ENCODE results near the gene SLC12A8.

The SLC12A8 gene

GRCh38 chr3:125067225-125067624 is 145.3 kb downstream of the SLC12A8 start:
- no peaks in the 10 kb centered on the region for H3K36me3 ChIP-seq (replicated peaks in 1 of 2; ENCODE audit: control insufficient read depth in 2 of 2, insufficient read depth in 2 of 2, low read length in 2 of 2)
- no peak overlapping the region for H3K4me2 ChIP-seq (ENCODE audit: insufficient read depth, low read length, poor library complexity, severe bottlenecking)
- H4K8ac ChIP-seq (ENCODE audit: low read depth, low read length) = no peak overlapping the region
- H2BK5ac ChIP-seq (ENCODE audit: low read length) = no peak overlapping the region
- no CpG with 5 or more reads among the region's 3 CpGs for WGBS, 2 donors (ENCODE audit: extremely low coverage in 2 of 2, insufficient read length in 2 of 2, insufficient replicate concordance in 1 of 2)
- H2BK15ac ChIP-seq (ENCODE audit: low read length) = no peak overlapping the region
- H2AFZ ChIP-seq (ENCODE audit: low read length) = no peak overlapping the region
- H3K23ac ChIP-seq (ENCODE audit: low read depth, low read length, poor library complexity) = no peak overlapping the region
- no peak for DNase-seq (ENCODE audit: low spot score)
- H4K91ac ChIP-seq (ENCODE audit: low read depth, low read length, poor library complexity) = no peak overlapping the region
- no peak overlapping the region for H2AK5ac ChIP-seq (ENCODE audit: low read depth, low read length)
- H3K9ac ChIP-seq (ENCODE audit: low read depth, low read length, poor library complexity) = no peak overlapping the region
- no peak overlapping the region for H2BK12ac ChIP-seq (ENCODE audit: low read length)
- H3K27me3 ChIP-seq (ENCODE audit: control insufficient read depth in 3 of 3, insufficient read depth in 3 of 3, low read depth in 1 of 3, low read length in 3 of 3) = no peaks in the 10 kb centered on the region
- H3K79me1 ChIP-seq (ENCODE audit: low read depth, low read length) = no peaks in the 10 kb centered on the region
- peaks cover 0 to 5% of the 10 kb centered on the region in 2 donors for H3K9me3 ChIP-seq (replicated peaks in 1 of 2; ENCODE audit: control insufficient read depth in 2 of 2, insufficient read depth in 1 of 2, low read depth in 1 of 2, low read length in 2 of 2)
- no peak overlapping the region for H3K4ac ChIP-seq (ENCODE audit: low read length)
- no peak overlapping the region for H3K18ac ChIP-seq (ENCODE audit: low read length)
- H3K4me1 ChIP-seq (ENCODE audit: control insufficient read depth in 2 of 2, insufficient read depth in 1 of 2, low read depth in 1 of 2, low read length in 2 of 2) = peaks cover 5% of the 10 kb centered on the region in 2 donors
- no peak overlapping the region for H3K14ac ChIP-seq (ENCODE audit: low read length)
- H2BK120ac ChIP-seq (ENCODE audit: low read depth, low read length) = no peak overlapping the region
- no peak overlapping the region for H3K4me3 ChIP-seq (ENCODE audit: low read length in 2 of 2)
- no peak overlapping the region for H3K27ac ChIP-seq (replicated peaks; ENCODE audit: low read length)

GRCh38 chr3:125062904-125063618 is 149.5 kb downstream of the SLC12A8 start:
- H3K4me3 ChIP-seq (ENCODE audit: low read length in 2 of 2) = no peak overlapping the region
- H3K79me1 ChIP-seq (ENCODE audit: low read depth, low read length) = no peaks in the 10 kb centered on the region
- no peak overlapping the region for H2BK120ac ChIP-seq (ENCODE audit: low read depth, low read length)
- no peak overlapping the region for H3K23ac ChIP-seq (ENCODE audit: low read depth, low read length, poor library complexity)
- H2BK15ac ChIP-seq (ENCODE audit: low read length) = no peak overlapping the region
- H3K27ac ChIP-seq (replicated peaks; ENCODE audit: low read length) = no peak overlapping the region
- no peak overlapping the region for H3K4me2 ChIP-seq (ENCODE audit: insufficient read depth, low read length, poor library complexity, severe bottlenecking)
- no peak overlapping the region for H3K9ac ChIP-seq (ENCODE audit: low read depth, low read length, poor library complexity)
- H2BK12ac ChIP-seq (ENCODE audit: low read length) = no peak overlapping the region
- H3K36me3 ChIP-seq (replicated peaks in 1 of 2; ENCODE audit: control insufficient read depth in 2 of 2, insufficient read depth in 2 of 2, low read length in 2 of 2) = no peaks in the 10 kb centered on the region
- no peak overlapping the region for H3K18ac ChIP-seq (ENCODE audit: low read length)
- peaks cover 8 to 9% of the 10 kb centered on the region in 2 donors for H3K4me1 ChIP-seq (ENCODE audit: control insufficient read depth in 2 of 2, insufficient read depth in 1 of 2, low read depth in 1 of 2, low read length in 2 of 2)
- DNase-seq (ENCODE audit: low spot score) = no peak
- H4K91ac ChIP-seq (ENCODE audit: low read depth, low read length, poor library complexity) = no peak overlapping the region
- no peak overlapping the region for H3K14ac ChIP-seq (ENCODE audit: low read length)
- H4K8ac ChIP-seq (ENCODE audit: low read depth, low read length) = no peak overlapping the region
- WGBS, 2 donors (ENCODE audit: extremely low coverage in 2 of 2, insufficient read length in 2 of 2, insufficient replicate concordance in 1 of 2) = no CpG with 5 or more reads among the region's 7 CpGs
- H2AFZ ChIP-seq (ENCODE audit: low read length) = no peak overlapping the region
- H2AK5ac ChIP-seq (ENCODE audit: low read depth, low read length) = no peak overlapping the region
- H3K4ac ChIP-seq (ENCODE audit: low read length) = no peak overlapping the region
- peaks cover 0 to 9% (median 0%) of the 10 kb centered on the region in 3 experiments for H3K27me3 ChIP-seq (ENCODE audit: control insufficient read depth in 3 of 3, insufficient read depth in 3 of 3, low read depth in 1 of 3, low read length in 3 of 3)
- peaks cover 0 to 5% of the 10 kb centered on the region in 2 donors for H3K9me3 ChIP-seq (replicated peaks in 1 of 2; ENCODE audit: control insufficient read depth in 2 of 2, insufficient read depth in 1 of 2, low read depth in 1 of 2, low read length in 2 of 2)
- H2BK5ac ChIP-seq (ENCODE audit: low read length) = no peak overlapping the region

GRCh38 chr3:125061646-125062045 is 150.9 kb downstream of the SLC12A8 start:
- Histone ChIP-seq H3K9ac (ENCODE audit: low read depth, low read length, poor library complexity) (no peak overlapping the region), H2BK120ac (ENCODE audit: low read depth, low read length) (no peak overlapping the region), H2AK5ac (ENCODE audit: low read depth, low read length) (no peak overlapping the region), H4K91ac (ENCODE audit: low read depth, low read length, poor library complexity) (no peak overlapping the region), H3K18ac (ENCODE audit: low read length) (no peak overlapping the region), H3K4me1 (ENCODE audit: control insufficient read depth in 2 of 2, insufficient read depth in 1 of 2, low read depth in 1 of 2, low read length in 2 of 2) (peaks cover 8 to 10% of the 10 kb centered on the region in 2 donors), H3K36me3 (replicated peaks in 1 of 2; ENCODE audit: control insufficient read depth in 2 of 2, insufficient read depth in 2 of 2, low read length in 2 of 2) (no peaks in the 10 kb centered on the region), H3K4ac (ENCODE audit: low read length) (no peak overlapping the region), H3K4me2 (ENCODE audit: insufficient read depth, low read length, poor library complexity, severe bottlenecking) (no peak overlapping the region), H3K27me3 (ENCODE audit: control insufficient read depth in 3 of 3, insufficient read depth in 3 of 3, low read depth in 1 of 3, low read length in 3 of 3) (peaks cover 0 to 14% (median 6%) of the 10 kb centered on the region in 3 experiments), H3K23ac (ENCODE audit: low read depth, low read length, poor library complexity) (no peak overlapping the region), H2AFZ (ENCODE audit: low read length) (peak overlapping the region; percentile 48), H3K79me1 (ENCODE audit: low read depth, low read length) (no peaks in the 10 kb centered on the region), H2BK5ac (ENCODE audit: low read length) (no peak overlapping the region), H3K4me3 (ENCODE audit: low read length in 2 of 2) (no peak overlapping the region), H2BK15ac (ENCODE audit: low read length) (no peak overlapping the region), H3K27ac (replicated peaks; ENCODE audit: low read length) (no peak overlapping the region), H4K8ac (ENCODE audit: low read depth, low read length) (no peak overlapping the region), H3K14ac (ENCODE audit: low read length) (no peak overlapping the region), H2BK12ac (ENCODE audit: low read length) (no peak overlapping the region), H3K9me3 (replicated peaks in 1 of 2; ENCODE audit: control insufficient read depth in 2 of 2, insufficient read depth in 1 of 2, low read depth in 1 of 2, low read length in 2 of 2) (peaks cover 0 to 5% of the 10 kb centered on the region in 2 donors)
- DNase-seq (ENCODE audit: low spot score) = no peak
- WGBS, 2 donors (ENCODE audit: extremely low coverage in 2 of 2, insufficient read length in 2 of 2, insufficient replicate concordance in 1 of 2) = no CpG with 5 or more reads among the region's 5 CpGs

- no peak overlapping the region for H2BK5ac ChIP-seq (ENCODE audit: low read length)
- no peak overlapping the region for H4K8ac ChIP-seq (ENCODE audit: low read depth, low read length)
- no CpG with 5 or more reads among the region's 4 CpGs for WGBS, 2 donors (ENCODE audit: extremely low coverage in 2 of 2, insufficient read length in 2 of 2, insufficient replicate concordance in 1 of 2)
- DNase-seq (ENCODE audit: low spot score) = no peak
- H3K36me3 ChIP-seq (replicated peaks in 1 of 2; ENCODE audit: control insufficient read depth in 2 of 2, insufficient read depth in 2 of 2, low read length in 2 of 2) = no peaks in the 10 kb centered on the region
- no peak overlapping the region for H3K14ac ChIP-seq (ENCODE audit: low read length)
- no peak overlapping the region for H2BK15ac ChIP-seq (ENCODE audit: low read length)
- no peak overlapping the region for H2AK5ac ChIP-seq (ENCODE audit: low read depth, low read length)
- no peak overlapping the region for H2BK120ac ChIP-seq (ENCODE audit: low read depth, low read length)
- H3K23ac ChIP-seq (ENCODE audit: low read depth, low read length, poor library complexity) = no peak overlapping the region
- H3K9ac ChIP-seq (ENCODE audit: low read depth, low read length, poor library complexity) = no peak overlapping the region
- no peak overlapping the region for H3K4me3 ChIP-seq (ENCODE audit: low read length in 2 of 2)
- H3K9me3 ChIP-seq (replicated peaks in 1 of 2; ENCODE audit: control insufficient read depth in 2 of 2, insufficient read depth in 1 of 2, low read depth in 1 of 2, low read length in 2 of 2) = peaks cover 0 to 5% of the 10 kb centered on the region in 2 donors
- H3K27ac ChIP-seq (replicated peaks; ENCODE audit: low read length) = no peak overlapping the region
- H3K4me2 ChIP-seq (ENCODE audit: insufficient read depth, low read length, poor library complexity, severe bottlenecking) = no peak overlapping the region
- H2AFZ ChIP-seq (ENCODE audit: low read length) = peak overlapping the region; percentile 48
- no peak overlapping the region for H3K18ac ChIP-seq (ENCODE audit: low read length)
- no peak overlapping the region for H2BK12ac ChIP-seq (ENCODE audit: low read length)
- H3K79me1 ChIP-seq (ENCODE audit: low read depth, low read length) = no peaks in the 10 kb centered on the region
- H3K4ac ChIP-seq (ENCODE audit: low read length) = no peak overlapping the region
- peaks cover 0 to 16% (median 6%) of the 10 kb centered on the region in 3 experiments for H3K27me3 ChIP-seq (ENCODE audit: control insufficient read depth in 3 of 3, insufficient read depth in 3 of 3, low read depth in 1 of 3, low read length in 3 of 3)
- no peak overlapping the region for H4K91ac ChIP-seq (ENCODE audit: low read depth, low read length, poor library complexity)
- peaks cover 10 to 13% of the 10 kb centered on the region in 2 donors for H3K4me1 ChIP-seq (ENCODE audit: control insufficient read depth in 2 of 2, insufficient read depth in 1 of 2, low read depth in 1 of 2, low read length in 2 of 2)
These were observed 151.4 kb downstream of the SLC12A8 start for GRCh38 chr3:125061170-125061569.

Data from neuronal stem cell (in vitro differentiated cells).